ENCODE measurements around the gene FGF11.
"Not testable (repeated sequence)": the region's sequence is repeated elsewhere in the genome, so short reads cannot be mapped to it uniquely, and the experiment has no call there.

FGF11 gene

DNA sequence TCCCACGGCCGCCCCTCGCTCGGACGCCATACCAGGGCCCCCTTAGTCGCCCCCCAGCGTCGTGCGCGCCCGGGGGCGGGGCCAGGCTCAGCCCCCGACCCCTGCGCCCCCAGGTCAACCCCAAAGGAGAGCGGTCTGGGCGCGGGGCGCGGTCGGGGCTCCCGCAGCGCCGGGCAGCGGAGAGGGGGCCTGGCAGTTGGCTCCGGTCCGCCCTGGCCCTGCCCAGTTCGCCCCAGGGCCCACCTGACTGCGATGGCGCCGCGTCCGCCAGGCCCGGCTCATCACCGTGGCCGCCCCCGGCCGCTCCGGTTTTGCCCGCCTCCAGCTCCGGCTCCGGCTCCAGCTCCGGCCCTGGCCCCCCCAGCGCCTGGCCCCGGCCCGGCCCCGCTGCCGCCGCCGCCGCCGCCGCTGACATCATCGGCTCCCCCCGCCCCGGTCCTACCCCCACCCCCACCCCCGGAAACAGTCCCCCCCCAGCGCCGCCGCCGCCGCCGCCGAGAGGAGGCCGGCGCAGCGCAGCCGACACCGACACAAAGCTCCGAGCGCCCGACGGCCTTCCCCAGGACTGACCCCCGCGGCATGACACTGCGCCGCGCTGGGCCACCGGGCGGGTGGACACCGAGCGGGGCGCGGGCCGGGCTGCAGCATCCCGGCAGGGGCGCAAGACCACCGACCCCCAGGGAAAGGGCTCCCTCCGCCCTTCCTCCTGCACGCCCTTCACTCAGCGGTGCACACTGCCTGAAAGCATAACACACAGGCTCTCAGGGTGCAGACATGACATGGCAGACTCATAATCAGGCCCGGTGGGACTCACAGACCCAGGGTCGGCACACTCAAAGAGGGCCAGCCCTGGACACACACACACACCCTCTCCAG is 40.1 kb downstream of the FGF11 start, which contains the start of gene ZBTB4:
Gene ZBTB4, minus strand, starts transcription at position 419 of the 876 bp plus-strand sequence. CDS start 12,830 bp downstream, outside the sequence.
- DNase-seq (ENCODE audit: low read depth), result peak; percentile 64

DNA sequence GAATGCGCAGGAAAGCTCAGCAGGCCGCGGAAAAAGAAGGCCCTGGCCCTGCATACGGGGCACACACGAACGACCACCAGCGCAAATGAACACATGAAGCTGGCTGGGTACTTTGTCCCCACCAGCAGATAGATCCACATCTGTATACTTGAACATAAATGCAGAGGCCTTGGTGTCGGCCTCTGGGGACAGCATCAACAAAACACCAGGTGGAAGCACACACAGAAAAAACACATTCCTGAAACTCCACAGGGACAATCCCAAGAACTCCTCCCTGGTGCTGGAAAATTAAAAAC is 40.7 kb downstream of the FGF11 start:
- DNase-seq (ENCODE audit: low read depth), result no peak

DNA sequence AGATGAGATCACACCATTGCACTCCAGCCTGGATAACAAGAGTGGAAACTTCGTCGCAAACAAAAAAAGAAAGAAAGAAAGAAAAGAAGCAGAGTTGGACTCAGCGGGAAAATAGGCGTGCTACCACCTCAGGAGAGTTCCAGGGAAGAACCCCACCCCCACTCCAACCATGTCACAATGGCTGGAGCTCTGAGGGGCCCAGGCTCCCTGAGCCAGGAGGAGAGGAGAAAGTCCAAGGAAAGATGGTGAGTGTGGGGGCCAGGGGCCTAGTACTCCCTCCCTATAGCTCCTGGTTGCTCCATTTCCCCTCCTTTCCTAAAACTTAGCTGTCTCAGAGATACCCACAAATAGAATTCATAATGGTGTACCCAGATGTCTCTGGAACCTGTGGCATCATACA is 42.0 kb downstream of the FGF11 start, which contains the start of gene SLC35G6:
Gene SLC35G6, plus strand, starts transcription at position 172 of the 400 bp plus-strand sequence. Its CDS starts 71 bp downstream, at position 243.
- not testable (repeated sequence) for DNase-seq (ENCODE audit: low read depth)

DNA sequence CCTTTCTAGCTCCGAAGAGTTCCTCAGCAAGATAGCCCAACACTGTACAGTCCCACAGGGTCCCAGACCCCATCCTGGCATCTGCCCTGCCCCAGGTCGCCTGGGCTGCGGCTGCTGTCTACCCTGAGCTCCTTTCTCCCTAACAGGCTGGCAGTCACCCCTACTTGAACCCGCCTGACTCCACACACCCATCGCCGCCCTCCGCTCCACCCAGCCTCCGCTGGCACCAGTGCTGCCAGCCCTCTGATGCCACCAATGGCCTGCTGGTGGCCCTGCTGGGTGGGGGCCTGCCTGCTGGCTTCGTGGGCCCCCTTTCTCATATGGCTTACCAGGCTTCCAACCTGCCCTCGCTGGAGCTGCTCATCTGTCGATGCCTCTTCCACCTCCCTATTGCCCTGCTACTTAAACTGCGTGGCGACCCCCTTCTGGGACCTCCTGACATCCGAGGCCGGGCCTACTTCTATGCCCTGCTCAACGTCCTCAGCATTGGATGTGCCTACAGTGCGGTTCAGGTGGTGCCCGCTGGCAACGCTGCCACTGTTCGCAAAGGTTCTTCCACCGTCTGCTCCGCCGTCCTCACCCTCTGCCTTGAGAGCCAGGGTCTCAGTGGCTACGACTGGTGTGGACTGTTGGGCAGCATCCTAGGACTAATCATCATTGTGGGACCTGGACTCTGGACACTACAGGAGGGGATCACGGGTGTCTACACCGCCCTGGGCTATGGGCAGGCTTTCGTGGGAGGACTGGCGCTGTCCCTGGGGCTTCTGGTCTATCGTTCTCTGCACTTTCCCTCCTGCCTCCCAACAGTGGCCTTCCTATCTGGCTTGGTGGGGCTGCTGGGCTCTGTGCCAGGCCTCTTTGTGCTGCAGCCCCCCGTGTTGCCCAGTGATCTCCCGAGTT is 42.8 kb downstream of the FGF11 start:
- not testable (repeated sequence) for DNase-seq (ENCODE audit: low read depth)

DNA sequence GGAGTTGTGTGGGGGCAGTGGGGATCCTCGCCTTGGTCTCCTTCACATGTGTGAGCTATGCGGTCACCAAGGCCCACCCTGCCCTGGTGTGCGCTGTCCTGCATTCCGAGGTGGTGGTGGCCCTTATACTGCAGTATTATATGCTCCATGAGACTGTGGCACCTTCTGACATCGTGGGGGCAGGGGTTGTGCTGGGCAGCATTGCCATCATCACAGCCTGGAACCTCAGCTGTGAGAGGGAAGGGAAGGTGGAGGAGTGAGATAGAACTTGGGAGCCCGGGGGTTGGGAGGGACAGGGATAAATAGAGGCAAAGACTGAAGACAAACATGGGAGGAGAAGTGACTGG is 43.4 kb downstream of the FGF11 start:
- not testable (repeated sequence) for DNase-seq (ENCODE audit: low read depth)

DNA sequence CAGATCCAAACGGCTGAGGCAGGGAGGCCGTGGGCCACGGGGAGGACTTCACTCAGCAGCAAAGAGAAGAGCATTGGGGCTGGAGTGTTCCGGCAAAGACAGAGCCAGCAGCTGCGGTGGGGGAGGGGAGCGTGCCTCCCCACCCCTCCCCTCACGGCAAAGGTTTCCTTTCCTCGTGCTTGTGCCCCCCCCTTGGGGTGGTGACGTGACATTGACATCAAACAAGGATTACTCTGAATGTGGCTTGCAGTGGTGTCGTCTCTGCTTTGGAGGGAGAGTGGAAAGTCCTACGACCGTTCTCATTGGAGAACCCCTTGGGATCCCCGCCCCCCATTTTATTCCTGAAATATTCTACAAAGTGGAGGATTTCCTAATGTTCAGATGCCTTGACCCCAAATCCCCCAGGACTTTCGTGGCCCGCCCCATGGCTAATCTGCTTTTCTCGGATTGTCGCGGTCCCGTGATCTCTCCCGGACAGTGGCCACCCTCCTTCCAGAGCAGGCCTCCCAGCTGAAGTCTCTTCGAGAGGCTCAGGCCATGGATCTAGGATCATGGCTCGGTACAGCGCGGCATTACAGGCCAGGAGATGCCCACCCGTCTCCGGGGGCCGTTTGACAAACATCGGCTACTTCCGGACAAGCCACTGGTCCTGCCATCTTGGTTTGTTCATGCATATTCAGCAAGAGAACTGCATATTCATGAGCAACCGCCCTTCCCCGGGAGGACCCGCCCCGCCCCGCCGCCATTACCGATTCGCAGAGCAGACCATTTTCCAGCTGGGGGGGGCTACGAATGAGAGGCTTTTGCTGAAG is 44.1 kb downstream of the FGF11 start:
- DNase-seq (ENCODE audit: low read depth), result peak; percentile 94

DNA sequence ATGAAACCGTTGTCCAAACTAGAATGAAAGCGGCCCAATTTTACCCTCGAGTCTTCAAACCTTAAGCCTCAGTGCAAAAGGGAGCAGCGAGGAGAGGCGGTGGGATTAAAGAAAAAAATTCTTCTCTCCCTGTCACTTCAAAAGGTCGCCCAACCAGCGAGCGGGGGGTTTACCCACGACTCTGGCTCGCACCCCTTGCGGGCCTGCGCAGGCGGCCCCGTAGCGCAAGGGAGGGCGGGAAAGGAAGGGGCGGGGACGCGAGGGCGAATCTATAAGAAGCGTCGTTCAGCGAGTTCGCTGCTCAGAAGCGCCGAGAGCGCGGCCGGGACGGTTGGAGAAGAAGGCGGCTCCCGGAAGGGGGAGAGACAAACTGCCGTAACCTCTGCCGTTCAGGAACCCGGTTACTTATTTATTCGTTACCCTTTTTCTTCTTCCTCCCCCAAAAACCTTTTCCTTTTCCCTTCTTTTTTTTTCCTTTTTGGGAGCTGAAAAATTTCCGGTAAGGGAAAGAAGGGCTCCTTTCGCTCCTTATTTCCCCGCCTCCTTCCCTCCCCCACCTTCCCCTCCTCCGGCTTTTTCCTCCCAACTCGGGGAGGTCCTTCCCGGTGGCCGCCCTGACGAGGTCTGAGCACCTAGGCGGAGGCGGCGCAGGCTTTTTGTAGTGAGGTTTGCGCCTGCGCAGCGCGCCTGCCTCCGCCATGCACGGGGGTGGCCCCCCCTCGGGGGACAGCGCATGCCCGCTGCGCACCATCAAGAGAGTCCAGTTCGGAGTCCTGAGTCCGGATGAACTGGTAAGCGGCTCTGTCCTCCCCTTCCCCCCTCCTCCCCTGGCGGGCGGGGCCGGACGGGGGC is 45.0 kb downstream of the FGF11 start, which contains the start of gene POLR2A:
Gene POLR2A, plus strand, starts transcription at position 300 of the 852 bp plus-strand sequence.
- peak; percentile 97 for DNase-seq (ENCODE audit: low read depth)

DNA sequence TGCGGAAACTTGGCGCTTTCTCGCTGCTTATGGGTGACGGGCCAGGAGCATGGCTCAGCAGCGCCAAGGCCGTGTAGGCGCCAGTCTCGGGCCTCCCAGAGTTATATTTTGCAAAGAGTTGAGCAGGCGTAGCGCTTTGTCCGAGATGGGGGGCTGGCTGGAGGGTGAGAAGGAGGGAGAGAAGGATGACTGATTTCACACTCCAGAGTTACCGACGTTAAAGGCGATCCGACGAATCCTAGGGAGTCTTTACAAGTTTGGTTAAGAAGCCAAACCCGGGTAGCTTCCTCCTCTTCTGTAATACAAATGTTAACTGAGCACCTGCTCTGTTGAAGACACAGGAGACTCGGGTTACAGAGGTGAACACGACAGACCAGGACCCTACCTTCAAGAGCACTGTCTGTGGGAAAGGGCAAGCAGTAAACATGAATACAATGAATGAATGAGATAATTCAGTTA is 45.6 kb downstream of the FGF11 start:
- no peak for DNase-seq (ENCODE audit: low read depth)

DNA sequence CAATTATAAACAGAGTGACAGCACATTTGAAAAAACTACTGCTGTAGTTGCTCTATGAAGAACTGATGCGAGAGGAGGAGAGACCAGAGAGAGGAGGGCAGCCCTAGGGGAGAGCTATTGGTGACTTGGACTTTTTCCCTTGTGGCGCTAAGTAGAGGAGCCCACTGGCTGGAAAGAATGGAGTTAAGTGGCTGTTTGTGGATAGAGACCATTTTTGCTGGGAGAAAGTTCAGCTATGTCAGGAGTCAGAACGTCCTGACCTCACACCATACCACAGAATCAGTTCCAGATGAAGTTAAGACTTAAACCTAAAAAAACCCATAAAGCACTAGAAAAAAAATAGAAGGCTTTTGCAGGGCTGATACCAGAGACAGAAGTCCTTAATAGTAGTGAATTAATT is 46.9 kb downstream of the FGF11 start:
- DNase-seq (ENCODE audit: low read depth), result no peak

DNA sequence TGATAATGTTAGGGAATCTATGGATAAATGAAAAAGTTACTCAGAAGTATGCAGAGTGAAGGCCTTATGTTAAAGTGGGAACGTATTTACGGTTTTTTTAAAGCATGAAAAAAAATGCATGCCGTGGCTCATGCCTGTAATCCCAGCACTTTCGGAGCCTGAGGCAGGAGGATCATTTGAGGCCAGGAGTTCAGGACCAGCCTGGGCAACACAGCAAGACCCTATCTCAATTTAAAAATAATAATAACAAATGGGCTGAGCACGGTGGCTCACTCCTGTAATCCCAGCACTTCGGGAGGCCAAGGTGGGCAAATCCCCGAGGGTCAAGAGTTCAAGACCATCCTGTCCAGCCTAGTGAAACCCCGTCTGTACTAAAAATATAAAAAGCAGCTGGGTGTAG is 50.8 kb downstream of the FGF11 start:
- DNase-seq (ENCODE audit: low read depth), result no peak

DNA sequence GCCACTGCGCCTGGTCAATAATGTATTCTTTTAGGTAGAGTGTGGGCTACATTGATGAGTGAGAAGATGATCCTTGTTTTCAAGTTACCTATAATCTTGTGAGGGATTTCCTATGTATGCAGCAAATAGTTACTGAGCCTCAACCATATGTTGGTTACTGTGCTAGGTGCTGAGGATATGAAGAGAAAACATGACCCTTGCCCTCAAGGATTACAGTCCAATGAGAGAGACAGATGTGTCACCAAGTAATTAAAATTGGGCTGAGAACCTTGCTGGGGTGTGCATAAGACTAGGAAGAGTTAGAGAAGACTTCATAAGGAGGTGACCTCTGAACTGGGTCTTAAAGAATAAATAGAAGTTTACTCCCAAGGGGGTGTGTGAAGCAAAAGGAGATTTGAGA is 52.3 kb downstream of the FGF11 start:
- no peak for DNase-seq (ENCODE audit: low read depth)

DNA sequence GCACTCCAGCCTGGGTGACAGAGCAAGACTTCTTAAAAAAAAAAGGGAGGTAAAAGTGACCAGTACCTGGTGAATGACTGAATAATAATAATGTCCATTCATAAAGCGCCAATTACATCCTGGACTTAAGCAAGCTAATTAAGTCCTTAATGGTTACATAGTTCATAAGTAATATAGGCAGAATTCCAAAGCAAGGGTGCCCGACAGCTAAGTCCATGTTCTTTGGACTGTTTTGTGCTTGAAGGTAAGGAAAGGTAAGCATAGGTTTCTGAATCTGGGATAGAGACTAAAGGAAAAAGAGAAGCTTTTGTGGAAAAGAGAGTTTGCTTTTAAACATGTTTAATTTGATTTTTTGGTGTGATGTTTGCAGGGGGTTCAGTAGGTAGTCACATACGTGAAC is 54.6 kb downstream of the FGF11 start:
- DNase-seq (ENCODE audit: low read depth), result no peak

Data from T follicular helper cell (primary cell).